HEK293 (cell line): ENCODE results near the gene MBP.

Experiments
- CTCF ChIP-seq: fragments of 450-650 bp; formaldehyde crosslinking; IDR thresholded peaks from 2 replicates; pipeline ENCODE4 v1.5.1; 2016; ENCODE audit warnings: missing biosample characterization, missing genetic modification characterization
- HOXC10 ChIP-seq: sonication (generic); formaldehyde crosslinking; IDR thresholded peaks from 2 replicates; pipeline ENCODE4 v1.8.1; 2023; ENCODE audit warnings: mild to moderate bottlenecking, missing genetic modification reagents
- SCRT2 ChIP-seq: fragments of 450-650 bp; formaldehyde crosslinking; IDR thresholded peaks from 2 replicates; pipeline ENCODE4 v1.5.1; 2016; ENCODE audit warnings: missing biosample characterization, missing genetic modification characterization
- SP2 ChIP-seq: fragments of 450-650 bp; formaldehyde crosslinking; IDR thresholded peaks from 2 replicates; pipeline ENCODE4 v1.5.1; 2016; ENCODE audit warnings: missing biosample characterization, missing genetic modification characterization
- ZNF501 ChIP-seq: fragments of 450-650 bp; formaldehyde crosslinking; IDR thresholded peaks from 2 replicates; pipeline ENCODE4 v1.5.1; 2016; ENCODE audit warnings: missing biosample characterization, missing genetic modification characterization
- ZNF555 ChIP-seq: fragments of 450-650 bp; formaldehyde crosslinking; conservative IDR thresholded peaks from 2 replicates; pipeline ENCODE4 v1.5.1; 2017; ENCODE audit warnings: missing biosample characterization, mild to moderate bottlenecking, missing genetic modification characterization, inconsistent platforms
- ZNF777 ChIP-seq: fragments of 450-650 bp; formaldehyde crosslinking; IDR thresholded peaks from 2 replicates; pipeline ENCODE4 v1.5.1; 2017; ENCODE audit warnings: missing biosample characterization, missing genetic modification characterization, borderline replicate concordance

- no peak for TF ChIP-seq CTCF (tag by site-specific recombination)
- TF ChIP-seq ZNF501 (tag by site-specific recombination) = no peak
- no peak for TF ChIP-seq SCRT2 (tag by site-specific recombination)
- TF ChIP-seq ZNF555 = no peak
- TF ChIP-seq HOXC10 (CRISPR knock-in tag) = no peak
- TF ChIP-seq SP2 (tag by site-specific recombination) = no peak
- TF ChIP-seq ZNF777 (tag by site-specific recombination) = no peak
Observed at GRCh38 chr18:77111951-77112746, 20.4 kb downstream of the MBP start.
